ENCODE results near the gene EFL1.
A peak's percentile ranks its signal among the peaks of the same experiment; 100 is the strongest.

Gene EFL1

DNA sequence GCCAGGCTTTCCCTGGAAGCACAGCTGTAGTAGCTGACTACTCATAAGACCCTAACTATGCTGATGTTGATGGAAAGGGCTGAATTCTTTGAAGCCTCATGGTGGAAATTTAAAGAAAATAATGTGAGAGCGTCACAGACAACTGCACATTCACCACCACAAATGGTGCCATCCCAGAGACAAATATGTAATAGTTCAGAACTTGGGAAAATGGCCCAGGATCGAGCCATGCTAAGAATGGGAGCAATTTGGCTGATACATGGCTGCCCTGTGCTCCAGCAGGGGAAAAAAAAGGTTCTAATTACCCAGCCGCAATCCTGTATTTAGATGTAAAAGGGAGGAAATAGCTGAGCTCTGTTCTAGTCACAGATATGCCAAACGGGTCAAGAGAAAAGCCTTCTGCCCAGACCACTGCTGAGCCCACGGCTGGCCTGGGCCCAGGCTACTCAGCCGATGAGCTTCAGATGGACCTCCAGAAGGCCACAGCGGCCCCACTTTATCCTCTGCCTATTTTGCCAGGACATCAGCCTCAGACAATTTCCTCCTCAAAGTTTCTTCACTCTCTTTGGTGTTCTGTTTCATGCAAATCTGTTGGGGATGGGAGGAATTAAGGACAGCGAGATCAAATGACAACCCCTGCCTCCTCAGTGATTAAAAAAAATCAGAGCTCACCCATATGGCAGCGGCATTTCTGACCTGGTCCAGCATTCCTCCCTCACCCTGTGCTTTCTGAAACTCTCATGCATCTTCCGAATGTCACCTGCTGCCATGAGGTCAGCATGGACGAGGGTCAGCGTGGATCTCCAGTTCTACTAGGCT, 162.2 kb downstream of the EFL1 start:
- CTCF ChIA-PET = interaction anchor here (1.1 kb wide), 1 partner anchor 98 kb away, joined by 5 read pairs; no protein-coding TSS in a partner anchor
- DNase-seq = no peak
- Mint-ChIP-seq H3K4me3 (no peak overlapping the region), H3K27ac (no peak overlapping the region), H3K27me3 (peaks cover 11% of the 10 kb centered on the region), H3K9me3 (no peaks in the 10 kb centered on the region), H3K4me1 (no peaks in the 10 kb centered on the region), H3K36me3 (no peaks in the 10 kb centered on the region)

DNA sequence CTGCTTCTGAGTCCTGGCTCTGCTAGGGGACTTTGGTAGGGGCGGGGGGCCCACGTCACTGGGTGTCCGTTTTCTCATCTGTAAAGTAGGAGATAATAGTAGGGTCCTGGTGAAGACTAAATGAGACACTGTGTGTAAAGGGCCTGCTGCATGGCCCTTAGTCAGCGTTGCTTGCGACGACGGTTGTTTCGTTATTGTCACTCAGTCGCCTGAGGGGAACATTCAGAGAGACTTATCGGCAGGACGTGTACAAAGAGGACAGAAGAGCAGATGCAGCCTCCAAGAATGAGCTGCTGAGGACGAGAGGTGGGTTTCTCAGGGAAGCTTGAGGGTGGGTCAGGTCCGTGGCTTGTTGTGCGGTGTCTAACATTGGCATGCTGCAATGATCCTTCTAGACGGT, 163.9 kb downstream of the EFL1 start:
- Mint-ChIP-seq H3K27me3 (peaks cover 17% of the 10 kb centered on the region), H3K4me1 (no peaks in the 10 kb centered on the region), H3K27ac (no peak overlapping the region), H3K36me3 (no peaks in the 10 kb centered on the region), H3K9me3 (no peaks in the 10 kb centered on the region), H3K4me3 (no peak overlapping the region)
- CTCF ChIA-PET = no interaction called here
- no peak for DNase-seq

DNA sequence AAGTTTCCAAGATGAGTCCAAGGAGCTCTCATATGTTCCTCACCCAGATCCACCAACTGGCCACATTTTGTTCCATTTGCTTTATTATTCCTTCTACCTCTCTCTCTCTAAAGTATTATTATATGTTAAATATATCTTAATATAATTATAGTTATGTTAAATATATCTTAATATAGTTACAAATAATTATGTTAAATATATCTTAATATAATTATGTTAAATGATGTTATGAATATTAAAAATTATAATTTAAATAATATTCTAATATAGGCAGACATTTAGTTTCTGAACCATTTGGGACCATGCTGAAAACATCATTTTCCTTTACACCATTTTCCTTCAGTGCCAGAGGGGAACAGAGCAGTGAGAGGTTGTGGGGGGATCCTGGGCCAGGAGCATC, 166.7 kb downstream of the EFL1 start:
- CTCF ChIA-PET = interaction anchor here (0.7 kb wide), 1 partner anchor 13 kb away, joined by 3 read pairs; no protein-coding TSS in a partner anchor

DNA sequence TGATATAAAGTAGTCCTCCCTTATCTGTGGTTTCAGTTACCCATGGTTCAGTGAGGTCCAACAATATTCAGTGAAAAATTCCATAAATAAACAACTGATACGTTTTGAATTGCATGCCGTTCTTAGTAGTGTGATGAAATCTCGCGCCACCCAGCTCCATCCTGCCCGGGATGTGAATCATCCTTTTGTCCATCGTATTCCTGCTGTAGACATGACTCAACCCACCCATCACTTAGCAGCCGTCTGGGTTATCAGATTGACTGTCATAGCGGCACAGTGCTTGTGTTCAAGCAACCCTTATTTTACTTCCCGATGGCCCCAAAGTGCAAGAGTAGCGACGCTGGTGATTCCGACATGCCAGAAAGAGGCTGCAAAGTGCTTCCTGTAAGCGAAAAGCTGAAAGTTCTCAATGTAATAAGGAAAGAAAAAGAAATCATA, 168.7 kb downstream of the EFL1 start:
- Mint-ChIP-seq H3K4me1 (no peaks in the 10 kb centered on the region), H3K4me3 (no peak overlapping the region), H3K9me3 (no peaks in the 10 kb centered on the region), H3K27me3 (peaks cover 17% of the 10 kb centered on the region), H3K36me3 (no peaks in the 10 kb centered on the region), H3K27ac (no peak overlapping the region)
- CTCF ChIA-PET = interaction anchor here (1.5 kb wide), 1 partner anchor 15 kb away, joined by 4 read pairs; no protein-coding TSS in a partner anchor
- no peak for DNase-seq

More for the DNA sequence above, 166.7 kb downstream of the EFL1 start:
- Mint-ChIP-seq H3K27me3 (peaks cover 20% of the 10 kb centered on the region), H3K27ac (no peak overlapping the region), H3K4me1 (no peaks in the 10 kb centered on the region), H3K36me3 (no peaks in the 10 kb centered on the region), H3K9me3 (no peaks in the 10 kb centered on the region), H3K4me3 (no peak overlapping the region)
- no peak for DNase-seq

DNA sequence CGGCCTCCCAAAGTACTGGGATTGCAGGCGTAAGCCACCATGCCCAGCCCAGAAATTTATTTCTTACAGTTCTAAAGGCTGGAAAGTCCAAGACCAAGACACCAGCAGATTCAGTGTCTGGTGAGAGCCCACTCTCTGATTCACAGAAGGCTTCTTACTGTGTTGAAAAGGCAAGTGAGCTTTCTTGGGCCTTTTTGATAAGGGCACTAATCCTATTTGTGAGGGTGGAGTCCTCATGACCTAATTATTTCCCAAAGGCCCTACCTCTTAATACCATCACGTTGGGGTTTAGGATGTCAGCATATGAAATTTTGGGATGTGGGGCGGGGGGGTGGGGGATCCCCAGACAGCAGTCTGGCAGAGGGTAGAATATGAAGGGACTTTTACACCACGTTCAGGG, 169.2 kb downstream of the EFL1 start:
- Mint-ChIP-seq H3K27me3 (peaks cover 17% of the 10 kb centered on the region), H3K27ac (no peak overlapping the region), H3K4me3 (no peak overlapping the region), H3K4me1 (no peaks in the 10 kb centered on the region), H3K9me3 (no peaks in the 10 kb centered on the region), H3K36me3 (no peaks in the 10 kb centered on the region)
- DNase-seq = no peak
- CTCF ChIA-PET = interaction anchor here (1.5 kb wide), 1 partner anchor 15 kb away, joined by 4 read pairs; no protein-coding TSS in a partner anchor

DNA sequence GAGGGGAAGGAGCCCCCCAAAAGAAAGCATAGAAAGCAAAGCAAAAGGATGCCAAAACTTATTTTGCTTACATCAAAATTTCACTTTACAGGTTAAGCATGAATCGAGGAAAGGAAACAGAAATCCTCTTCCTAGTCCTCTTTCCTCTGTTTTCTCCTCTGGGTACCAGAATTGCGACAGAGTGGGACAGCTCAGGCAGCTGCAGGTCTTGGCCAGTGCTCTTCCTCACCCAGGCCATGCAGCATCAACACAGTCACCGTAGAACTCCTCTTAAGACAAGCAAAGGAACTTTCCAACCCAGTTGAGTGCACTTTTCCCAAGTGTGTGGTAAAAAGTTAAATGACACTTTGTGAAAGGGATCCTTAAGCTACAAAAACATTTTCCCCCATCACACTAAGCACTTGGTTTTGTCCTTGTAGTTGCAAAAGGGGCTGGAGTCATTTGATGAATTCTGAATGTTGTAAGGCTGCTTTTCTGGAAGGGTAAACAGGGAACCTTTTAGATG, 170.8 kb downstream of the EFL1 start:
- no peaks in the 10 kb centered on the region for H3K4me1 Mint-ChIP-seq
- H3K27me3 Mint-ChIP-seq = peaks cover 17% of the 10 kb centered on the region
- H3K4me3 Mint-ChIP-seq = no peak overlapping the region
- H3K36me3 Mint-ChIP-seq = no peaks in the 10 kb centered on the region
- CTCF ChIA-PET = no interaction called here
- DNase-seq = no peak
- H3K27ac Mint-ChIP-seq = no peak overlapping the region
- no peaks in the 10 kb centered on the region for H3K9me3 Mint-ChIP-seq

DNA sequence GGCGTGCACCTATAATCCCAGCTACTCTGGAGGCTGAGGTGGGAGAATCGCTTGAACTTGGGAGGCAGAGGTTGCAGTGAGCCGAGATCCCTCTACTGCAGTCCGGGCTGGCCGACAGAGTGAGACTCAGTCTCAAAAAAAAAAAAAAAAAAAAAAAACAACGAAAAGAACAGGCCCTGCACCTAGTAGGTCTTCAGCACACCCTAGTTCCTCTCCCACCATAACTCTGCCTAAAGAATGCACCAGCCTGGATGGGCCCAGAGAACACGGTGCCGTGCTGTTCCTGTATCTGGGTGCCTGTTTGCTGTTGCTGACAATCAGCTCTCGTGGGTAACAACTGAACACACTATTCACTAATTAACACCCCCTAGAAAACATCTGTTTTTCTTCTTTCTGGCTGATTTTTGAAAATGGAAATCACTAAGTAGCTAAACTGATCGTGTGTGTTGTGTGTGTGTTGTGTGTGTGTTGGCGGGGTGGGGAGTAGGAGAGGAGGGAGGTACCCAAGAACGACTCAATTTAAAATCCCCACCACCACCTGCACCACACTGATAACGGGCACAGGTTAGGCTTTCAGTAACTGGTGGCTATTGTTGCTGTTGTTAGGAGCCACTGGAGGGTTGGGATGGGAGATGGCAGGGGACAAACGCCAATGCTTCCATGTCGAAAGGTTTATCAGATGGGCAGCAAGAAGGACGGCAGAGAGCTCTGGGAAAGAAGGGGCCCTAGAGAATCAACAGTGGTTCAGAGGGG, 176.1 kb downstream of the EFL1 start:
- H3K9me3 Mint-ChIP-seq = no peaks in the 10 kb centered on the region
- H3K4me3 Mint-ChIP-seq = no peak overlapping the region
- H3K27ac Mint-ChIP-seq = no peak overlapping the region
- H3K4me1 Mint-ChIP-seq = no peaks in the 10 kb centered on the region
- CTCF ChIA-PET = no interaction called here
- H3K27me3 Mint-ChIP-seq = peaks cover 15% of the 10 kb centered on the region
- DNase-seq = no peak
- H3K36me3 Mint-ChIP-seq = no peaks in the 10 kb centered on the region

DNA sequence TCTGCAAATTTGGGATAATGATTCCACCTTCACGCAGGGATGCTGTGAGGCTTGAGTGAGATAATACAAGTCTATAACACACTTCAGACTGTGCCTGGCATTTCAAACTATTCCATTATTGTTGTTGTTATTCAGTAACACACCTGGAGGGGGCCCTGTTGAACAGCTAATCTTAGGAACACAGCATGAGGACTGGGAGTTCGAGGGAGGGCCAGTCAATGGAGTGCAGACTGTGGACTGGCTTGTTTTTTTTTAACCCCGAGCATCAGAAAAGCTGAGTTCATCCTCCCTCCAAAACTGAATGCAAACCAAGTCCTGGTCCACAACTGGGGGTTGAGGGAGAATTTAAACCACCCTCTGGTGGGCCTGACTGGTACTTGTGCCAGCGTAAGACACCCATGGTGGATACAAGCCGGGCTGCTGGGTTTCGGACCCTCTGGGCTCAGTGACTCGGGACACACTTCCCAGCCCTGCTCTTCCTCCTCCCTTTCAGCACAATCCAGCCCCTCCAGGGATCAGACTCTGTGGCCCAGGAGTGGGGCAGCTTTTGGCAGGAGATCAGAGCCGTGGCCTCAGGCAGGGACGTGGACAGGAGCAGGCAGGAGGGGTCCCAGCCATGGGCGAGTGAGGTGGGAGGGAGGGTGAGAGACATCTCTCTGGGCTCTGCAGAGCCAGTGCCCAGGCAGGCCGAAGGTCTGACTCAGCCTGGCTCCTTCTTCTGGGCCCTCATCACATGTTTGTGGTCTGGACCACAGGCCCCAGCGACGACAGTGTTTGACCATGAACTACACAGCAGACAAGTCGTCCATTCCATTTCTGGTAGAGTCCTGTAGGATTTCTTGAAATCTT, 180.4 kb downstream of the EFL1 start:
- H3K9me3 Mint-ChIP-seq = no peaks in the 10 kb centered on the region
- DNase-seq = no peak

DNA sequence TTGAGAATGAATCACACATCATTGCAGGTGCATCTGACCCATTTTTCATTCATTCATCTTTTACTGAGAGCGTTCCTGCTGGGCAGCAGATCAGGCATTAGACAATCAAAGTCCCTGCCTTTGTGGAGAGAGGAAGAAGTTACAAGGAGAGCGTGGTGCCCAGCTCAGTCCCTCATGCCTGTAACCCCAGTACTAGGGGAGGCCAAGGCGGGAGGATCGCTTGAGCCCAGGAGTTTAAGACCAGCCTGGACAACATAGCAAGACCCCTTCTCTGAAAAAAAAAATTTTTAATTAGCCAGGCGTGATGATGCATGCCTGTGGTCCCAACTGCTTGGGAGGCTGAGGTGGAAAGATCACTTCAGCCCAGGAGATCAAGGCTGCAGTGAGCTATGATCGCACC, 181.8 kb downstream of the EFL1 start:
- CTCF ChIA-PET = no interaction called here
- Mint-ChIP-seq H3K9me3 (no peaks in the 10 kb centered on the region), H3K4me3 (no peak overlapping the region), H3K27me3 (peaks cover 21% of the 10 kb centered on the region), H3K36me3 (no peaks in the 10 kb centered on the region), H3K4me1 (no peaks in the 10 kb centered on the region), H3K27ac (no peak overlapping the region)
- no peak for DNase-seq

More for the DNA sequence above, 180.4 kb downstream of the EFL1 start:
- H3K4me1 Mint-ChIP-seq = no peaks in the 10 kb centered on the region
- H3K4me3 Mint-ChIP-seq = no peak overlapping the region
- CTCF ChIA-PET = interaction anchor here (0.6 kb wide), 1 partner anchor 127 kb away, joined by 3 read pairs; no protein-coding TSS in a partner anchor
- peak overlapping the region; percentile 17 for H3K27ac Mint-ChIP-seq
- peaks cover 16% of the 10 kb centered on the region for H3K27me3 Mint-ChIP-seq
- H3K36me3 Mint-ChIP-seq = no peaks in the 10 kb centered on the region
